HG02943 (cell line): ENCODE data around the gene TXNDC17.
"Not testable (repeated sequence)": the region's sequence is repeated elsewhere in the genome, so short reads cannot be mapped to it uniquely, and the experiment has no call there.

Source experiments
- ATAC-seq: cut with Tn5 transposase; IDR thresholded peaks from one replicate; pipeline ENCODE4 v1.9.1; 2021; ENCODE audit warnings: mild to moderate bottlenecking, low read depth, moderate library complexity; ENCODE audit not compliant: unreplicated experiment

The TXNDC17 gene

DNA sequence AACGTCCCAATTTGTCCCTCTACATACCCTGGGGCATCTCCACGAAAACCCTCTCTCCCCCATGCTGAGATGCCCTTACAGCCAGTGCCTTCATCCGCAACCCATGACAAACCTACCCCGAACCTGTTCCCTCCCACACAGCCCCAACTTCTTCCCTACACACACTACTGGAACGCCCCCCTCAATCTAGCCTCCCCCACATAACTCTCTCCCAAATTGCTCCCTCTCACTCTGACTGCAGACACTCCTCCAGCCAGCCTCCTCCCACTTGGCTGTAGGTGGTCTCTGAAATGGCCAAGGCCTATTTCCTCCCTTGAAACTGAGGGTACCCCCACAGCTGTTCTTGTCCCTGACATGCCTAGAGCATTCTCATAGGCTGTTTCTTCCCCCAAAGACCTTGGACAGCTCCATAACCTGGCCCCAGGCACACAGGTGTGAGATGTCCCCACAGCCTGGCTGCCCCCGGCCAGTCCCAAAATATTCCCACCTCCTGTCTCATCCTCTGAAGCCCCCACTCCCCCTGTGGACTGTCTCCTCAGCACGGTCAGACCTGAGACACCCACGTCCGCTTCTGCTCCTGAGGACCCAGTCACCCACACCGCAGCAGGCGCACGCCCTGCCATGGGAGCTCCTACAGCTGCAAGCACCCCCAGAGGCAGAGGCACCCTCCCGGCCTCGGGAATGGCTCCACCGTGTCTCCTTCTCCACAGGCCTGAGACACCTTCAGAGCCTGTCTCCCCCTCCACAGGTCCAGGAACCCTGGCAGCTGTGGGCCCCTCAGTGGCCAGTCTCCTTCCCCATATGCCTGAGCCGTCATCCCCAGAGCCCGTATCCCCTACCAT, 4.0 kb upstream of the TXNDC17 start:
- no peak for ATAC-seq

DNA sequence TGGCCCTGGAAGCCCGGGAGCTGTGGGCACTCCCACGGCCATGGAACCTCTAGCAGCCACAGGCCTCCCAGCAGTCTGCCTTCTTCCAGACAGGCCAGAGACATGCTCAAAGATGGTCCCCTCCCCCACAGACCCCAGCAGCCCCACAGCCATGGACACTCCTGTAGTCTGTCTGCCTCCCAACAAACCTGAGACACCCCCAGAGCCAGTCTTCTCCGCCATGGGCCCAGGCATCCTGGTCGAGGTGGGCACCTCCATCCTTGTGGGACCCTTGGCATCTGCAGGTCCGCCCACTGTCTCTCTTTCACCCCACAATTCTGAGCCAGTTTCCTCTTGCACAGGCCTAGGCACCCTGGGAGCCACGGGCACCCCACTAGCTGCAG, 3.4 kb upstream of the TXNDC17 start:
- ATAC-seq, result no peak

GRCh38 chr17:6638046-6638908, 2.6 kb upstream of the TXNDC17 start:
- ATAC-seq, result no peak

GRCh38 chr17:6639014-6639585, 1.8 kb upstream of the TXNDC17 start:
- no peak for ATAC-seq

GRCh38 chr17:6639586-6640535, 999 bp upstream of the TXNDC17 start:
- peak; percentile 9 for ATAC-seq

DNA sequence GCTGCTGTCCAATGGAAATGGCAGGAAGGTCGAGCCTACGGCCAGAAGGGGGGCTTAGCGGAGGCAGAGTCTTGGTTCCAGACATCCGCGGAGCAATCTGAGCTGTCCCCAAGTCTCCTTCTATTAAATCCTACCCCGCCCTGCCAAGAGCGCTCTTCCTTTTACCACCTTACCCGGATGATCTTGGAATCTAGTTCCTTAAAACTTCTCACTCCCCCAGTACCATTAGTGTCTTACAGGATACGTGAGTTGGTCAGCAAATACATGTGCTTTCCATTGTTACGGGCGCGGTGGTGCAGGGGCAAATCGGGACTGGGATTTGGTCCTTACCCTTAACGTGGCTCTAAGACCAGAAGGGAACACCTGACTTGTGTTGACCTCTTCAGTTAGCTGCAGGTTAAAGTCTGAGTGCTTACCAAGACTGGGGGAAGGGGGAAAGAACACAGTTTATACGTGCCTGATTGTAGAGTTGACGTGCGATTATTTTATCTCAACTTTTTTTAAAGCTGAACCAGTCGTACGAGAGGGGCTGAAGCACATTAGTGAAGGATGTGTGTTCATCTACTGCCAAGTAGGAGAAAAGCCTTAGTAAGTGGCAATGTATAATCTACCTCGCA, 495 bp downstream of the TXNDC17 start:
- ATAC-seq, result peak; percentile 17

GRCh38 chr17:6642592-6642991, 1.7 kb downstream of the TXNDC17 start:
- ATAC-seq, result no peak

DNA sequence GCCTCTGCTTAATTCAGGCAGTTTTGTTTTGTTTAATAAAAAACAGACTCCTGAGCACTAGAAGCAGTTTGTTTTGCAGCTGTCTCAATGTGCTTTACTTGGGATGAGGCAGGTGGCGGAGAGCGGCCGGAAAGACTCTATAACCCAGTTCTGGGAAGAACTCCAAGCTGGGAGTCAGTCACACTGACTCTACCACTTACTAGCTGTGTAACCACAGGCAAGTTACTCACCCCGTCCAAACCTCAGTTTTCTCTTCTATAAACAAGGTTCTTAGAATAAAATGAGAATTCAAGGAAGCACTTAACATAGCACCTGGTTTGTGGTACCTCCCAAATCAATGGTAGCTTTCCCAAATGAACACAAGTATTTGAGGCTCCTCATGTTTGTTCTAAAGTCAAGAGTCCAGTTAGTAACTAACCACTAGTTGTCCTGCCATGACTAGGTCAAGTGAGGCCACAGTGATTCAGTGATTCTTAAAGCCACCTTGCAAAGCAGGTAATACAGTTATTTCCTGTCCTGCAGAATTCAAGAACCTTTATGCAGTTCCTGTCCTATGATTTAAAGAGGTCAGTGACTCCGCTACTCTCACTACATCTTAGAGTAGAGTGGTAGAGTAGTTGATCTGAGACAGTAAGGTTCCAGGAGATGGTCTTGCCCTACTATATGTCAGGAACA, 2.7 kb downstream of the TXNDC17 start:
- no peak for ATAC-seq

GRCh38 chr17:6648181-6648580, 7.3 kb downstream of the TXNDC17 start:
- no peak for ATAC-seq

- ATAC-seq, result peak; percentile 88
These were observed 10.6 kb downstream of the TXNDC17 start, which contains the start of the genes C17orf100 and MED31 for GRCh38 chr17:6651354-6651918. C17orf100 (plus strand) TSS chr17:6651762; CDS start chr17:6651914, 152 bp downstream. MED31 (minus strand) TSS chr17:6651605; CDS start chr17:6651528, 77 bp downstream.

DNA sequence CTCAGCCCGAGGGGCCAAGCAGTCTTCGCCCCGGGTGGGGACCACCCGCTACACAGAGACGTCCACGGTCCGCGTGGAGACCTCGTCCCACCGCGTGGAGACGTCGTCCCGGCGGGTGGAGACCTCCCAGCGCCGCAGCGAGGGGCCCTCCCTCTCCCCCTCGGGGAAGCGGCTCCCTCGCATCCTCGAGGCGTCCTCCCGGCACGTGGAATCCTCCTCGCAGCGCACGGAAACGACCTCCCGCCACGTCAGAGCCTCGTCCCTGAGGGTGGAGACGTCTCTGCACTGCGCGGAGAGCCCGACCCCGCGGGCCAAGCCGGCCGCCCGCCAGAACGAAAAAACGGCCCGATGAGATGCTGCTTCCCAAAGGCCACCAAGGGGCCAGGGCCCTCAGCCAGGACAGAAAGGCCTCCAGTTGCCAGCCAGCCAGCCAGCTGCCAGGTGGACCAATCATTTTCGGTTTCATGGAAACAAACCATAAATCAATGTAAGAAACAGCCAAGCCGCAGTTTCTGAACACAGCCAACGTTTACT, 11.1 kb downstream of the TXNDC17 start:
- ATAC-seq, result peak; percentile 19

DNA sequence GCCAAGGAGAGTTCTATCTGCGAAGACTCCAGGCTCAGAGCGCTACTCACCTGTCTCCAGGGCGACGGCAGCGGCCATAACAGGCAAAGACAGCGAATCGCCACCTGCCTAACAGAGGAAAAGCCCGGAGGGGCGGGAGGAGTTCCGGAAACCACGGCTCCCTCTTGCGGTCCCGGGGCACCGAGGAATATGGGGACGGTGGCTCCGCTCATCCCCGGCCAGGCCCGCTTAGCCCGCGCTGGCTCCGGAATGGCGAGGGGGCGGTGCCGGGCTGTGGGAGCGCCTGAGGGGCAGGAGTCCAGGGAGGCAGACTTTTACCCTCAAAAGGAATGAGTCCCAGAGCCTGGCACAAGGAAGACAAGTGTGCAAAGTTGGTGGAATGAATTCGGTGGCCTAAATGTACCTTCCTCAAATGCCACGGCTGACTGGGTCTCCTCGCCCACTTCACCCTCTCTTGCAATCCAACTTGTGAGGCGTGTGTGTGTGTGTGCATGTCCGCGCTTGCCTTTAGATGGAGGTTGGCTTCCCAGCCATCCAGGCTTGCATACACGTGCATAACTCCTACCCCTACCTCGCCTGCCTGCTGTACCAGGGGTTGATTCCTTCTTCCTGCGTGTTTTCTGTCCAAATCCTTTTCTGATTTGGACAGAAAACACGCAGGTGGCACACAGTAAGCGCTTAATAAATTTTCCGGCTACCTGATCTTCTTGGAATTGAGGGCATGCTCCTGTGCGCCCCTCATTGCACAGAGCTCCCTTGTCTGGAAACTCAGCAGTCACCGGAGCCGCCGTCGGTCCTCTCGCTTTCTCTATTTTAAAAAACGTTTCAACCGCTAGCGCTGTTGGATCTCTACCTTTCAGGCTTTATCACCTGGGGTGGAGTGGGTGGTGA, 14.2 kb downstream of the TXNDC17 start:
- no peak for ATAC-seq

GRCh38 chr17:6655732-6656361, 15.0 kb downstream of the TXNDC17 start:
- not testable (repeated sequence) for ATAC-seq

- not testable (repeated sequence) for ATAC-seq
These were observed 16.2 kb downstream of the TXNDC17 start for GRCh38 chr17:6656797-6657632.

DNA sequence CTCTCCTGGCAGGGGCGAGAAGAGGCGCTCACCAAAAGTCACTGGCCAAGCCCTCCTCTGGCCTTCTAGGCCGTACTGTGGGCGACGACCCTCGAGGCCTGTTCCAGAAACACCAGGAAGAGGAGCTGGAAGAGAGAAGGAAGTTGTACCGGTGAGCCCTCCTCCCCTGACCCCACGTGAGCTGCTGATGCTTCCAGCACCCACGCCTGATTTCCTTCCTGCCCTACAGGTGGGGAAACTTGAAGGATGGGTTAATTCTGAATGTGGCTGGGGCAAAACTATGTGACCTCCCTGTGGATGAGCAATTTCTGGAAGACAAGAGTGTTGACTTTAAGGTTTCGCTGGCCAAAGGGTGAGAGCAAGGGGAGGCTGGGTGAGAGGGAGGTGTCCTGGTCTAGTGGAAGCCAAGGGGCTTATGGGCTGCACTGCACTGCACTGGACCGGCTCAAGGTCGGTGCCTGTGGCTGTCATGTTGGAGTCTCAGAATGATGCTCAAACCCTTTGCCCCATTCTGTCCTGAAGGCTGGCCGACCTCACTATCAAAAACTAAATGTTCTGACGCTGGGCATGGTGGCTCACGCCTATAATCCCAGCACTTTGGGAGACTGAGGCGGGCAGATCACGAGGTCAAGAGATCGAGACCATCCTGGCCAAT, 16.9 kb downstream of the TXNDC17 start:
- ATAC-seq, result no peak
